Measurements from ENCODE around the gene PPARG.

PPARG gene

GRCh38 chr3:12416731-12417130, 127.9 kb downstream of the PPARG start:
- DNase-seq = no peak

- no peak for DNase-seq
Measured at GRCh38 chr3:12420393-12420792, 131.5 kb downstream of the PPARG start.

GRCh38 chr3:12421132-12421531, 132.3 kb downstream of the PPARG start:
- DNase-seq = no peak

GRCh38 chr3:12423131-12423530, 134.3 kb downstream of the PPARG start:
- DNase-seq = no peak

GRCh38 chr3:12423918-12424630, 135.2 kb downstream of the PPARG start:
- DNase-seq = no peak

- no peak for DNase-seq
Measured at GRCh38 chr3:12424635-12425319, 135.9 kb downstream of the PPARG start.

- DNase-seq = no peak
Measured at GRCh38 chr3:12425850-12426579, 137.1 kb downstream of the PPARG start.

- no peak for DNase-seq
Measured at GRCh38 chr3:12427551-12427950, 138.7 kb downstream of the PPARG start.

- DNase-seq = no peak
Measured at GRCh38 chr3:12428126-12428525, 139.3 kb downstream of the PPARG start.

GRCh38 chr3:12430086-12430485, 141.2 kb downstream of the PPARG start:
- DNase-seq = no peak

GRCh38 chr3:12433823-12434222, 145.0 kb downstream of the PPARG start:
- no peak for DNase-seq

- DNase-seq = no peak
Measured at GRCh38 chr3:12436514-12437220, 147.8 kb downstream of the PPARG start.

- DNase-seq = no peak
Measured at GRCh38 chr3:12437221-12437605, 148.3 kb downstream of the PPARG start.

GRCh38 chr3:12437861-12438260, 149.0 kb downstream of the PPARG start:
- DNase-seq = no peak

GRCh38 chr3:12438318-12438717, 149.4 kb downstream of the PPARG start:
- DNase-seq = no peak

GRCh38 chr3:12439161-12439940, 150.5 kb downstream of the PPARG start:
- DNase-seq = no peak

- no peak for DNase-seq
Measured at GRCh38 chr3:12440927-12441714, 152.3 kb downstream of the PPARG start.

- DNase-seq = no peak
Measured at GRCh38 chr3:12442654-12443501, 154.0 kb downstream of the PPARG start.

- DNase-seq = no peak
Measured at GRCh38 chr3:12443781-12444522, 155.1 kb downstream of the PPARG start.
